NCI-H345 (cell line): ENCODE measurements around the gene SSTR5.

Experiments used
- DNase-seq: peaks from one replicate; lab custom pipeline; 2025; lab: John Stamatoyannopoulos, UW

The SSTR5 gene

GRCh38 chr16:1122398-1122765 is 49.8 kb downstream of the SSTR5 start:
- no peak for DNase-seq

DNA sequence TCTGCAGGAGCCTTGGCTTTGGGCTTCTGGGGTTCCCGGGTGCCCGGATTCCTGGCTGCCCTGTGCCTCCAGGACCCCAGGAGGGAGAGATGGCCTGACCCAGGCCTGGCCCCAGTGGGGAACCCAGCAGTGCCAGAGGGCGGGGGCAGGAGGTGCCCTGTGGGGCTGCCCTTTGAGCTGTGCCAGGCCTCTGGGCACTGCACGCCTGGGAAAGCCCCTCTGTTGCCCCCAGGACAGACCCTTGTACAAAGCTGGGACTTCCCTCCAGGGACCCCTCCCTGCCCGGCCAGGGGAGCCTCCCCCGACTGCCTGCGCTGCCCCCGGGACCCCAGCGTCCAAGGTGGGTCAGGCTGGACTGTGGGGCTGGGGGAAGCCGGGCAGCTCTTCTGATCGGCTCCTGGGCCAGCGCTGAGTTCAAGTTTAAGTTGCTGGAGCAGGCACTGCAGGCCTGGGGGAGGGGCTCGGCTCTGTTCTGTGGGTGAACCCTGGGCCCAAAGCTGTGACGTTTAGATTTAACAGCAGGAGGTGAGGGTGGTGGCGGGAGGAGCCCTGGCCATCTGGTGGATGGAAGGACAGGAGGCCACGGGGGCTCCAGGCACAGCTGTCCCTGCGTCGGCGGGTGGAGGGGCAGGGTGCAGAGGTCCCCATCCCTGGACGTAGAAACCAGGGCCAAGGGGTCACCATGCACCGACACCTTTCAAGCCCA is 51.1 kb downstream of the SSTR5 start:
- DNase-seq: no peak

GRCh38 chr16:1124291-1124690 is 51.7 kb downstream of the SSTR5 start:
- DNase-seq: no peak

- DNase-seq: no peak
Observed at GRCh38 chr16:1124795-1125194, 52.2 kb downstream of the SSTR5 start.

DNA sequence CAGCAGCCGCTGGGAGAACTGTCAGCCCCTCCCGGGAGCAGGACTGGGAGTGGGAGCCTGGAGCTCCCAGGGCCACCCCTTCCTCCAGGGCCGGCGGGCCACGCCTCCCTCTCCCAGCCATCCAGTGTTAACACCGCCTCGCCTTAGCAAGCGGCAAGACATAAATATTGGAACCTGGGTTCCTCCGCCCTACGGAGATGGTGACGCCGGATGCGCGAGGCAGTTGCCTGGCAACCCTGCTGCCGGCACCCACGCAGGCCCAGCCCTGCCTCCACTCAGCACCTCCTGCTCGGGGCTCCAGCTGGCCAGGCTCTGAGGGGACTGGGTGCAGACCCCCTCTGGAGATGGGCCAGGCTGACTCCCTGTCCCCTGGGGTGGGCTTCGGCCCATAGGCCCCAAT is 52.9 kb downstream of the SSTR5 start:
- DNase-seq: no peak

DNA sequence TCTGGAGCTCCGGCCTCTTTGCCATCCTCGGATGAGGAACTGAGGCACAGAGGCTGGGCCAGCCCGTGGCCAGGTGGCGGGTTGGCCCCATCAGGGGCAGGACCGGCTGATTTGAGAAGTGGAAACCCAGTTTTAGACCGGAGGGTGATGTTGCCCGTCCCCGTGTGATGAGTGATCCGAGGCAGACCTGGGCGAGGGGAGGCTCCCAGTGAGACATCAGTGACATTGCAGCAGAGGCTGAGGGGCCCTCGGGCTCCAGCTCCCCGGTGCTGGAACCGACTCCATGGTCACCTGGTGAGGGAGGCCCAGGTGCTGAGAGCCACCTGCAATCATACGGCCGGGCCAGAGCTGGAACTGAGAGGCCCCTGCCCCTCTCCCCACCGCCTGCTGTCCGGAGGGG is 53.5 kb downstream of the SSTR5 start:
- DNase-seq: no peak

DNA sequence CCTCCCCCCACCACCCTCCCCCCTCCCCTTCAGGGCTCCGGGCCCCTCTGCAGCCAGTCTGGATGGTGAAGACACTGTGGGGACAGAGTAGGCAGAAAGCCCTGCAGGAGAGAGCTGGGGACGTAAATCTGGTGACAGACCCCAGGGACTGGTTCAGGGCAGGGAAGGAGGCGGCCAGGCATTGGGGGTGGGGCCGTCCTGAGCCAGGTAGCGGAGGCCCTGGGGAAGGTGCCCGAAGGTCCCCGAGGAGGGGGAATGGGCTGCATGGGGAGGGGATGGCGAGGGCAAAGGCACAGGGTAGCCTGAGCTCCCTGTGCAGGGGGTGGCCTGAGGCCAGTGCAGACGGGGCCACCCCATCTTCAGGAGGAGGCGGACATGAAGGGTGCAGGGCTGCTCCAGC is 54.0 kb downstream of the SSTR5 start:
- no peak for DNase-seq

- no peak for DNase-seq
Observed at GRCh38 chr16:1127101-1127500, 54.6 kb downstream of the SSTR5 start.

GRCh38 chr16:1127971-1128715 is 55.6 kb downstream of the SSTR5 start:
- no peak for DNase-seq

DNA sequence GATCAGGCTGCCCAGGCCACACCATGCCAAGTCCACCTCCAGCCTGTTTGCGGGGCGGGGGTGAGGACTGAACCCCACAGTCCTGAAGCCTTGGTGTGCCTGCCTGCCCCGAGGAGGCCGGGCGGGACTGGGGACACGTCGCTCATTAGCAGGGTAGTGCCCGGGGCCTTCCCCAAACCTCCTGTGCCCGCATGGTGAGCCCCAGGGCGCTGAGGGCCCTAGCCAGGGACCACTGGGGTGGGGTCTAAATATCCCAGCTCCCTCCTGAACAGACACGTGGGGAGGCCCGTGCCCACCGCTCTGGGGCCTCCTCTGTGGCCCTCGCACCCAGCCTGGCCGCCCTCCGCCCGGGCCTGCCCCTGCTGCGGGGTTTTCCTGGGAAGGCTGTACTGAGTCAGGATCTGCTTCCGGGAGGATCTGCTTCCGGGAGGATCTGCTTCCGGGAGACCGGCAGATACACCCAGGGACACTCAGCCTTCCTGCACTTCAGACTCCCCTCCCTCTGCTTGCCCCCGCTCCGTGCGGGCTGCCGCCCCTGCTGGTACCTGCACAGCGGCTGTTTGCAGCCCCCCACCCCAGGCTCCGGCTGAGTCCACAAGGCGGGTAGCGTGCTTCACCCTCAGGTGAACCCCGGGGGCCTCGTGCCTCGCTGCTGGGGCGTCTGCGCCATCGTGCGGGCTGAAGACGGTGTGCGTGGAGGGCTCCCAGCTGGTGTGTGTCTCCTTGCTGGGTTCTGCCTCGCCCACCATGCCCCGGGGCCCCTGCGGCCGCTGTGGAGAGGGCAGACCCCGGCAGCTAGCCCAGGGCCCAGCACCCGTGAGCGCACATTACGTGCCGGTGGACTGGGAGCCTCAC is 56.8 kb downstream of the SSTR5 start:
- DNase-seq: no peak

- DNase-seq: no peak
Observed at GRCh38 chr16:1130382-1130781, 57.8 kb downstream of the SSTR5 start.
